K562 (cell line): ENCODE measurements around the gene CHRM4. TPM values are rescaled to one million over a fixed set of nuclear protein-coding genes. Genes with fewer than 3 reads are reported as not detected.
A peak's percentile ranks its signal among the peaks of the same experiment; 100 is the strongest.

Source experiments
- GATAD2B ChIP-seq: fragments of 450-650 bp; IDR thresholded peaks from 2 replicates; pipeline ENCODE4 v1.6.1; 2017; ENCODE audit warnings: mild to moderate bottlenecking, borderline replicate concordance
- MECOM ChIP-seq: fragments of 250-450 bp; sonication (Bioruptor Pico); IDR thresholded peaks from 2 replicates; pipeline ENCODE4 v1.8.0; 2022; ENCODE audit warnings: inconsistent platforms
- PHF8 ChIP-seq: fragments of 200-600 bp; sonication (generic); IDR thresholded peaks from 2 replicates; pipeline ENCODE4 v1.6.1; 2012; ENCODE audit warnings: mixed run types, mild to moderate bottlenecking, inconsistent platforms, low read length, moderate library complexity, borderline replicate concordance
- RAD21 ChIP-seq, 2 experiments: fragments of 250-450 bp in 1 of 2; fragments of 450-650 bp in 1 of 2; sonication (Bioruptor Pico) in 1 of 2; formaldehyde crosslinking in 1 of 2; IDR thresholded peaks in 1 of 2; conservative IDR thresholded peaks in 1 of 2; 2 replicates each; pipeline versions ENCODE4 v1.4.0 to v1.8.0; 2020 to 2022; ENCODE audit warnings: mild to moderate bottlenecking in 2 of 2, moderate library complexity in 1 of 2
- SIN3B ChIP-seq: fragments of 450-650 bp; IDR thresholded peaks from 2 replicates; pipeline ENCODE4 v1.6.1; 2017; ENCODE audit warnings: low read depth, mild to moderate bottlenecking, moderate library complexity
- SMAD4 ChIP-seq: fragments of 250-450 bp; sonication (Bioruptor Pico); conservative IDR thresholded peaks from 2 replicates; pipeline ENCODE4 v1.8.0; 2021; ENCODE audit warnings: inconsistent platforms, mild to moderate bottlenecking, moderate library complexity
- ZBTB7A ChIP-seq: IDR thresholded peaks from 2 replicates; pipeline ENCODE4 v1.6.1; 2011; ENCODE audit warnings: low read depth, mild to moderate bottlenecking, low read length, moderate library complexity, borderline replicate concordance; ENCODE audit not compliant: control insufficient read depth
- polyA plus RNA-seq, 8 experiments: library from polyadenylated mRNA; depleted of rRNA in 4 of 8; stranded (reverse) in 5 of 8; unstranded in 3 of 8; fragments of >200 nt; fragmentation: Nextera tagmentation in 2 of 8; fragmentation: Illumina TruSeq in 1 of 8; extraction: Ambion mirVana in 2 of 8; extraction: Trizol in 1 of 8; gene quantifications; 2 replicates each; pipeline versions ENCODE4 v1.2.1 to v1.2.3, GENCODE V29; 2011 to 2014; ENCODE audit warnings: inconsistent platforms in 1 of 8, missing spikeins in 1 of 8
- total RNA-seq, 7 experiments: library from RNA; depleted of rRNA in 6 of 7; stranded (reverse); fragments of >200 nt in 6 of 7; fragmentation: Illumina TruSeq in 2 of 7; extraction: Trizol in 2 of 7; gene quantifications; 2 replicates each; pipeline versions ENCODE4 v1.2.1 to v1.2.3, GENCODE V29; 2011 to 2021; ENCODE audit warnings: low replicate concordance in 1 of 7
- TF ChIP-seq, protein P1 (sequence below): IDR thresholded peaks from 2 replicates; pipeline ENCODE4 v1.6.1; 2011; ENCODE audit warnings: borderline replicate concordance, low read depth, mild to moderate bottlenecking, moderate library complexity, low read length; ENCODE audit not compliant: insufficient read depth, poor library complexity, severe bottlenecking
- TF ChIP-seq, protein P2 (sequence below), 2 experiments: fragments of 250-450 bp in 1 of 2; fragments of 450-650 bp in 1 of 2; sonication (Bioruptor Pico) in 1 of 2; IDR thresholded peaks; 2 replicates each; pipeline versions ENCODE4 v1.6.1 to v1.8.0; 2016 to 2021; ENCODE audit warnings: mild to moderate bottlenecking in 2 of 2, moderate library complexity in 2 of 2, missing compliant biosample characterization in 1 of 2, missing genetic modification characterization in 1 of 2
- TF ChIP-seq, protein P3 (sequence below): fragments of 250-450 bp; sonication (Bioruptor Pico); IDR thresholded peaks from 2 replicates; pipeline ENCODE4 v1.4.0; 2020
- TF ChIP-seq, protein P4 (sequence below): fragments of 200-800 bp; sonication (Bioruptor generic); IDR thresholded peaks from 2 replicates; pipeline ENCODE4 v1.6.1; 2017; ENCODE audit warnings: missing genetic modification characterization, missing compliant biosample characterization
- TF ChIP-seq, protein P5 (sequence below): fragments of 450-650 bp; formaldehyde crosslinking; IDR thresholded peaks from 2 replicates; pipeline ENCODE4 v1.4.0; 2020; ENCODE audit warnings: mild to moderate bottlenecking, moderate library complexity
- TF ChIP-seq, protein P6 (sequence below): fragments of 450-650 bp; IDR thresholded peaks from 2 replicates; pipeline ENCODE4 v1.6.1; 2016; ENCODE audit warnings: missing biosample characterization, missing genetic modification characterization
- TF ChIP-seq, protein P7 (sequence below), 3 experiments: fragments of 200-800 bp in 1 of 3; sonication (Bioruptor generic) in 1 of 3; sonication (generic) in 1 of 3; formaldehyde crosslinking in 1 of 3; IDR thresholded peaks; 2 replicates each; pipeline versions ENCODE4 v1.6.1 to v1.8.0; 2016 to 2022; ENCODE audit warnings: mild to moderate bottlenecking in 2 of 3, missing compliant biosample characterization in 2 of 3, missing genetic modification characterization in 2 of 3, missing genetic modification reagents in 1 of 3

The CHRM4 gene
- total and polyA plus RNA-seq, 9 of the 15 experiments (the other 6 are each of a cell fraction or from before 2014, with no cell fraction given), result 0.22 to 1.3 (median 0.40) TPM; not detected in 2

DNA sequence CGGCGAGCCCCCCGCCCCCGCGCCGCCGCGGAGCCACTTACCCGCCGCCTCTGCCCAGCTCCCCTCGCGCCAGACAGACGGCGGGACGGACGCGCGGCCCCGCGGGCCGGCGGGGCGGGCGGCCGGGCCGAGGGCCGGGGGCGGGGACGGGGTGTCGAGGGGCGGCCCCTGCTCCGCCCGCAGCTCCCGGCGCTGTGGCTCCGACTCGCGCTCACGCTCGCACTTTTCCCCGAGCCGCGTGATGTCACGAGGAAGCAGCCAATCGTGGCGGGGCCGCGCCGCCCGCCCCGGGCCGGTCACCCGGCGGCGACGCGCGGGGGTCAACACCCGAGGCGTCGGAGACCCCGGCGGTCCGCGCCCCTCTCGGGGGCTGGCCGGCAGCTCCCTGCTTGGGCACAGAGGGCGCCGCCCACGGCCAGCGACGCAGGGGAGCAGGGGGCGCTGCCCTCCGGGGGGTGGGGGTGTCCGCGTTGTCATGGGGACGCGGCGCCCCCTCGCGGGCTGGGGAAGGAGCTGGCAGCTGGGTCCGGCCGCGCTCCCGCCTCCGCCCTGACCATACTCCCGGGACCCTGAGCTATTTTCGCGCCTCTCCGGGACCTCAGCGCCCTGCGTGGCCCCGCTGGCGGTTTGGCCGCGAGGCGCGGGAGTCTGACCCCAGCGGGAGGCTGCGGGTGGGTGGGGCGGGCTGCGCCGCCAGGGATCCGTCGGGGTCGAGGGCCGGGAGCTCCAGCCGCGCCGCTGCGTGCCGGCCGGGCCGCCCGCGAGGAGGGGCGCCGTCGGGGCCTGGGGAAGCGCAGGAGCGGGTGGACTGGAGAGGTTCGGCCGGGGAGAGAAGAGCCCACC, at the start of gene CHRM4 (continued):
- TF ChIP-seq, protein P1, sequence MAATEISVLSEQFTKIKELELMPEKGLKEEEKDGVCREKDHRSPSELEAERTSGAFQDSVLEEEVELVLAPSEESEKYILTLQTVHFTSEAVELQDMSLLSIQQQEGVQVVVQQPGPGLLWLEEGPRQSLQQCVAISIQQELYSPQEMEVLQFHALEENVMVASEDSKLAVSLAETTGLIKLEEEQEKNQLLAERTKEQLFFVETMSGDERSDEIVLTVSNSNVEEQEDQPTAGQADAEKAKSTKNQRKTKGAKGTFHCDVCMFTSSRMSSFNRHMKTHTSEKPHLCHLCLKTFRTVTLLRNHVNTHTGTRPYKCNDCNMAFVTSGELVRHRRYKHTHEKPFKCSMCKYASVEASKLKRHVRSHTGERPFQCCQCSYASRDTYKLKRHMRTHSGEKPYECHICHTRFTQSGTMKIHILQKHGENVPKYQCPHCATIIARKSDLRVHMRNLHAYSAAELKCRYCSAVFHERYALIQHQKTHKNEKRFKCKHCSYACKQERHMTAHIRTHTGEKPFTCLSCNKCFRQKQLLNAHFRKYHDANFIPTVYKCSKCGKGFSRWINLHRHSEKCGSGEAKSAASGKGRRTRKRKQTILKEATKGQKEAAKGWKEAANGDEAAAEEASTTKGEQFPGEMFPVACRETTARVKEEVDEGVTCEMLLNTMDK, result peak; percentile 99
- TF ChIP-seq, protein P2, sequence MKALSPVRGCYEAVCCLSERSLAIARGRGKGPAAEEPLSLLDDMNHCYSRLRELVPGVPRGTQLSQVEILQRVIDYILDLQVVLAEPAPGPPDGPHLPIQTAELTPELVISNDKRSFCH (CRISPR knock-in tag; IDR thresholded peaks at IDR 0.05), result no peak
- TF ChIP-seq, protein P2 (tag; IDR thresholded peaks at IDR 0.05), result 0 out of 2 replicates have a peak, but pooled peaks have one; percentile 20
- peak; percentile 92 for TF ChIP-seq ZBTB7A
- TF ChIP-seq GATAD2B, result peak; percentile 67; the same call in 1 of the 2 replicates
- TF ChIP-seq, protein P3, sequence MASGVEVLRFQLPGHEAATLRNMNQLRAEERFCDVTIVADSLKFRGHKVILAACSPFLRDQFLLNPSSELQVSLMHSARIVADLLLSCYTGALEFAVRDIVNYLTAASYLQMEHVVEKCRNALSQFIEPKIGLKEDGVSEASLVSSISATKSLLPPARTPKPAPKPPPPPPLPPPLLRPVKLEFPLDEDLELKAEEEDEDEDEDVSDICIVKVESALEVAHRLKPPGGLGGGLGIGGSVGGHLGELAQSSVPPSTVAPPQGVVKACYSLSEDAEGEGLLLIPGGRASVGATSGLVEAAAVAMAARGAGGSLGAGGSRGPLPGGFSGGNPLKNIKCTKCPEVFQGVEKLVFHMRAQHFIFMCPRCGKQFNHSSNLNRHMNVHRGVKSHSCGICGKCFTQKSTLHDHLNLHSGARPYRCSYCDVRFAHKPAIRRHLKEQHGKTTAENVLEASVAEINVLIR, result peak; percentile 67
- TF ChIP-seq SMAD4, result peak; percentile 54; the same call in 1 of the 2 replicates
- TF ChIP-seq, protein P4, sequence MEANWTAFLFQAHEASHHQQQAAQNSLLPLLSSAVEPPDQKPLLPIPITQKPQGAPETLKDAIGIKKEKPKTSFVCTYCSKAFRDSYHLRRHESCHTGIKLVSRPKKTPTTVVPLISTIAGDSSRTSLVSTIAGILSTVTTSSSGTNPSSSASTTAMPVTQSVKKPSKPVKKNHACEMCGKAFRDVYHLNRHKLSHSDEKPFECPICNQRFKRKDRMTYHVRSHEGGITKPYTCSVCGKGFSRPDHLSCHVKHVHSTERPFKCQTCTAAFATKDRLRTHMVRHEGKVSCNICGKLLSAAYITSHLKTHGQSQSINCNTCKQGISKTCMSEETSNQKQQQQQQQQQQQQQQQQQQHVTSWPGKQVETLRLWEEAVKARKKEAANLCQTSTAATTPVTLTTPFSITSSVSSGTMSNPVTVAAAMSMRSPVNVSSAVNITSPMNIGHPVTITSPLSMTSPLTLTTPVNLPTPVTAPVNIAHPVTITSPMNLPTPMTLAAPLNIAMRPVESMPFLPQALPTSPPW, result peak; percentile 47
- TF ChIP-seq RAD21 (CRISPR knock-in tag; conservative IDR thresholded peaks at IDR 0.05 in 1 of 2, IDR thresholded peaks at IDR 0.05 in 1 of 2), result peak; percentile 18 to 52; a peak in 2 of 4 replicates
- TF ChIP-seq, protein P5, sequence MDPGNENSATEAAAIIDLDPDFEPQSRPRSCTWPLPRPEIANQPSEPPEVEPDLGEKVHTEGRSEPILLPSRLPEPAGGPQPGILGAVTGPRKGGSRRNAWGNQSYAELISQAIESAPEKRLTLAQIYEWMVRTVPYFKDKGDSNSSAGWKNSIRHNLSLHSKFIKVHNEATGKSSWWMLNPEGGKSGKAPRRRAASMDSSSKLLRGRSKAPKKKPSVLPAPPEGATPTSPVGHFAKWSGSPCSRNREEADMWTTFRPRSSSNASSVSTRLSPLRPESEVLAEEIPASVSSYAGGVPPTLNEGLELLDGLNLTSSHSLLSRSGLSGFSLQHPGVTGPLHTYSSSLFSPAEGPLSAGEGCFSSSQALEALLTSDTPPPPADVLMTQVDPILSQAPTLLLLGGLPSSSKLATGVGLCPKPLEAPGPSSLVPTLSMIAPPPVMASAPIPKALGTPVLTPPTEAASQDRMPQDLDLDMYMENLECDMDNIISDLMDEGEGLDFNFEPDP, result no peak
- TF ChIP-seq, protein P6, sequence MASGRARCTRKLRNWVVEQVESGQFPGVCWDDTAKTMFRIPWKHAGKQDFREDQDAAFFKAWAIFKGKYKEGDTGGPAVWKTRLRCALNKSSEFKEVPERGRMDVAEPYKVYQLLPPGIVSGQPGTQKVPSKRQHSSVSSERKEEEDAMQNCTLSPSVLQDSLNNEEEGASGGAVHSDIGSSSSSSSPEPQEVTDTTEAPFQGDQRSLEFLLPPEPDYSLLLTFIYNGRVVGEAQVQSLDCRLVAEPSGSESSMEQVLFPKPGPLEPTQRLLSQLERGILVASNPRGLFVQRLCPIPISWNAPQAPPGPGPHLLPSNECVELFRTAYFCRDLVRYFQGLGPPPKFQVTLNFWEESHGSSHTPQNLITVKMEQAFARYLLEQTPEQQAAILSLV, result no peak
- TF ChIP-seq, protein P7, sequence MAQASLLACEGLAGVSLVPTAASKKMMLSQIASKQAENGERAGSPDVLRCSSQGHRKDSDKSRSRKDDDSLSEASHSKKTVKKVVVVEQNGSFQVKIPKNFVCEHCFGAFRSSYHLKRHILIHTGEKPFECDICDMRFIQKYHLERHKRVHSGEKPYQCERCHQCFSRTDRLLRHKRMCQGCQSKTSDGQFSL (CRISPR knock-in tag; IDR thresholded peaks at IDR 0.05), result peak; percentile 78; the same call in 1 of the 2 replicates
- TF ChIP-seq, protein P7 (tag; IDR thresholded peaks at IDR 0.05), result peak in 1 of 2 experiments; percentile 78; a peak in 2 of 4 replicates
- TF ChIP-seq MECOM (CRISPR knock-in tag), result no peak
- TF ChIP-seq PHF8, result peak; percentile 40; the same call in 1 of the 2 replicates
- peak; percentile 61 for TF ChIP-seq SIN3B
